ENCODE data around the gene FNBP1.
"Not testable (repeated sequence)": the region's sequence is repeated elsewhere in the genome, so short reads cannot be mapped to it uniquely, and the experiment has no call there.

Gene FNBP1

GRCh38 chr9:129919277-129919676 lies 123.7 kb downstream of the FNBP1 start:
- no peak for DNase-seq (ENCODE audit: low spot score)

- no peak for DNase-seq (ENCODE audit: low spot score)
These were observed 124.6 kb downstream of the FNBP1 start for GRCh38 chr9:129918296-129918950.

- DNase-seq (ENCODE audit: low spot score): no peak
These were observed 126.3 kb downstream of the FNBP1 start for GRCh38 chr9:129916707-129917106.

GRCh38 chr9:129914051-129914450 lies 128.9 kb downstream of the FNBP1 start:
- no peak for DNase-seq (ENCODE audit: low spot score)

- DNase-seq (ENCODE audit: low spot score): peak; percentile 98
These were observed 132.1 kb downstream of the FNBP1 start for GRCh38 chr9:129910628-129911567.

GRCh38 chr9:129909851-129910250 lies 133.1 kb downstream of the FNBP1 start:
- DNase-seq (ENCODE audit: low spot score): no peak

- no peak for DNase-seq (ENCODE audit: low spot score)
These were observed 134.1 kb downstream of the FNBP1 start for GRCh38 chr9:129908906-129909305.

- no peak for DNase-seq (ENCODE audit: low spot score)
These were observed 135.8 kb downstream of the FNBP1 start for GRCh38 chr9:129907201-129907600.

GRCh38 chr9:129906298-129906697 lies 136.7 kb downstream of the FNBP1 start:
- no peak for DNase-seq (ENCODE audit: low spot score)

GRCh38 chr9:129904734-129905133 lies 138.3 kb downstream of the FNBP1 start:
- no peak for DNase-seq (ENCODE audit: low spot score)

- no peak for DNase-seq (ENCODE audit: low spot score)
These were observed 140.3 kb downstream of the FNBP1 start for GRCh38 chr9:129902740-129903134.

- no peak for DNase-seq (ENCODE audit: low spot score)
These were observed 140.8 kb downstream of the FNBP1 start for GRCh38 chr9:129901993-129902739.

GRCh38 chr9:129900263-129901027 lies 142.5 kb downstream of the FNBP1 start:
- no peak for DNase-seq (ENCODE audit: low spot score)

GRCh38 chr9:129899620-129900019 lies 143.4 kb downstream of the FNBP1 start:
- DNase-seq (ENCODE audit: low spot score): no peak

GRCh38 chr9:129898185-129898584 lies 144.8 kb downstream of the FNBP1 start:
- peak; percentile 7 for DNase-seq (ENCODE audit: low spot score)

GRCh38 chr9:129897263-129897662 lies 145.7 kb downstream of the FNBP1 start:
- DNase-seq (ENCODE audit: low spot score): no peak

- DNase-seq (ENCODE audit: low spot score): no peak
These were observed 147.4 kb downstream of the FNBP1 start for GRCh38 chr9:129895376-129896268.

GRCh38 chr9:129894120-129894823 lies 148.7 kb downstream of the FNBP1 start:
- no peak for DNase-seq (ENCODE audit: low spot score)

- no peak for DNase-seq (ENCODE audit: low spot score)
These were observed 151.4 kb downstream of the FNBP1 start for GRCh38 chr9:129891569-129891968.

GRCh38 chr9:129890718-129891299 lies 152.2 kb downstream of the FNBP1 start:
- not testable (repeated sequence) for DNase-seq (ENCODE audit: low spot score)

Data from kidney tubule cell (primary cell).